ENCODE results near the gene CA7. TPM values are rescaled to one million over a fixed set of nuclear protein-coding genes. Genes with fewer than 3 reads are reported as not detected.

CA7 gene
- polyA plus RNA-seq, 1 donor from 2014 or later = not detected

GRCh38 chr16:66900721-66901441 is 56.7 kb downstream of the CA7 start:
- no peaks in the 10 kb centered on the region for H3F3A ChIP-seq (ENCODE audit: insufficient read depth, low read length, poor library complexity, severe bottlenecking)
- no peak overlapping the region for H3K4me2 ChIP-seq (ENCODE audit: low read length)
- no peak overlapping the region for H3K27ac ChIP-seq (ENCODE audit: low read length)

GRCh38 chr16:66901626-66902025 is 57.4 kb downstream of the CA7 start:
- Histone ChIP-seq H3K27ac (ENCODE audit: low read length) (no peak overlapping the region), H3K4me3 (ENCODE audit: low read length) (no peak overlapping the region), H3K79me2 (replicated peaks; ENCODE audit: insufficient read depth, low read length) (no peaks in the 10 kb centered on the region), H3K4me2 (ENCODE audit: low read length) (no peak overlapping the region), H3K9ac (ENCODE audit: low read length) (no peak overlapping the region), H4K20me1 (ENCODE audit: insufficient read depth) (no peaks in the 10 kb centered on the region), H3K36me3 (ENCODE audit: insufficient read depth, low read length) (no peaks in the 10 kb centered on the region), H3K9me2 (ENCODE audit: insufficient read depth, low read length) (no peaks in the 10 kb centered on the region), H3F3A (ENCODE audit: insufficient read depth, low read length, poor library complexity, severe bottlenecking) (no peaks in the 10 kb centered on the region), H3K9me3 (ENCODE audit: low read length) (no peaks in the 10 kb centered on the region), H2AFZ (ENCODE audit: low read depth, low read length) (no peak overlapping the region), H3K27me3 (ENCODE audit: insufficient read depth, low read depth, low read length) (no peaks in the 10 kb centered on the region)
- TF ChIP-seq CTCF (IDR thresholded peaks at IDR 0.05; ENCODE audit: poor library complexity, severe bottlenecking) (no peak), MXI1 (conservative IDR thresholded peaks at IDR 0.05; ENCODE audit: poor library complexity, severe bottlenecking) (no peak), TAF1 (IDR thresholded peaks at IDR 0.05; ENCODE audit: low read depth) (no peak), REST (IDR thresholded peaks at IDR 0.05; ENCODE audit: borderline replicate concordance) (no peak), EZH2 (IDR thresholded peaks at IDR 0.05; ENCODE audit: borderline replicate concordance, insufficient read depth, low read length, poor library complexity, severe bottlenecking) (no peak)

More at GRCh38 chr16:66900721-66901441, 56.7 kb downstream of the CA7 start:
- Histone ChIP-seq H4K20me1 (ENCODE audit: insufficient read depth) (no peaks in the 10 kb centered on the region), H3K4me3 (ENCODE audit: low read length) (no peak overlapping the region), H3K36me3 (ENCODE audit: insufficient read depth, low read length) (no peaks in the 10 kb centered on the region), H2AFZ (ENCODE audit: low read depth, low read length) (no peak overlapping the region), H3K9me2 (ENCODE audit: insufficient read depth, low read length) (no peaks in the 10 kb centered on the region), H3K9ac (ENCODE audit: low read length) (no peak overlapping the region), H3K9me3 (ENCODE audit: low read length) (no peaks in the 10 kb centered on the region), H3K27me3 (ENCODE audit: insufficient read depth, low read depth, low read length) (no peaks in the 10 kb centered on the region), H3K79me2 (replicated peaks; ENCODE audit: insufficient read depth, low read length) (no peaks in the 10 kb centered on the region)
- TF ChIP-seq CTCF (IDR thresholded peaks at IDR 0.05; ENCODE audit: poor library complexity, severe bottlenecking) (no peak), POLR2AphosphoS5 (IDR thresholded peaks at IDR 0.05) (no peak), TAF1 (IDR thresholded peaks at IDR 0.05; ENCODE audit: low read depth) (no peak), SMC3 (conservative IDR thresholded peaks at IDR 0.05; ENCODE audit: poor library complexity) (no peak), REST (IDR thresholded peaks at IDR 0.05; ENCODE audit: borderline replicate concordance) (no peak), EP300 (conservative IDR thresholded peaks at IDR 0.05; ENCODE audit: poor library complexity, severe bottlenecking) (no peak), MXI1 (conservative IDR thresholded peaks at IDR 0.05; ENCODE audit: poor library complexity, severe bottlenecking) (no peak), RAD21 (conservative IDR thresholded peaks at IDR 0.05) (no peak), EZH2 (IDR thresholded peaks at IDR 0.05; ENCODE audit: borderline replicate concordance, insufficient read depth, low read length, poor library complexity, severe bottlenecking) (no peak)
